ENCODE measurements around the gene FHAD1.
A peak's percentile ranks its signal among the peaks of the same experiment; 100 is the strongest.

Gene FHAD1

GRCh38 chr1:15249081-15249480 lies 2.1 kb downstream of the FHAD1 start:
- DNase-seq, result peak; percentile 56

- no peak for DNase-seq
Observed at GRCh38 chr1:15251857-15252835, 5.1 kb downstream of the FHAD1 start.

GRCh38 chr1:15254559-15254958 lies 7.5 kb downstream of the FHAD1 start:
- DNase-seq, result no peak

GRCh38 chr1:15255582-15256149 lies 8.6 kb downstream of the FHAD1 start:
- DNase-seq, result no peak

- DNase-seq, result no peak
Observed at GRCh38 chr1:15256584-15256983, 9.6 kb downstream of the FHAD1 start.

GRCh38 chr1:15257309-15257708 lies 10.3 kb downstream of the FHAD1 start:
- no peak for DNase-seq

- DNase-seq, result no peak
Observed at GRCh38 chr1:15258833-15259621, 12.0 kb downstream of the FHAD1 start.

- no peak for DNase-seq
Observed at GRCh38 chr1:15259622-15260007, 12.6 kb downstream of the FHAD1 start.

GRCh38 chr1:15260418-15261154 lies 13.6 kb downstream of the FHAD1 start:
- no peak for DNase-seq

GRCh38 chr1:15261155-15262002 lies 14.4 kb downstream of the FHAD1 start:
- peak; percentile 19 for DNase-seq

GRCh38 chr1:15262003-15262377 lies 15.0 kb downstream of the FHAD1 start:
- DNase-seq, result no peak

GRCh38 chr1:15262706-15263105 lies 15.7 kb downstream of the FHAD1 start:
- DNase-seq, result no peak

- DNase-seq, result no peak
Observed at GRCh38 chr1:15264769-15265168, 17.7 kb downstream of the FHAD1 start.

GRCh38 chr1:15271196-15271595 lies 24.2 kb downstream of the FHAD1 start:
- DNase-seq, result no peak

GRCh38 chr1:15272009-15272781 lies 25.2 kb downstream of the FHAD1 start:
- peak; percentile 29 for DNase-seq

- no peak for DNase-seq
Observed at GRCh38 chr1:15272782-15273127, 25.7 kb downstream of the FHAD1 start.

GRCh38 chr1:15273274-15273673 lies 26.3 kb downstream of the FHAD1 start:
- no peak for DNase-seq

GRCh38 chr1:15275921-15276683 lies 29.1 kb downstream of the FHAD1 start:
- no peak for DNase-seq

GRCh38 chr1:15276691-15277446 lies 29.8 kb downstream of the FHAD1 start:
- no peak for DNase-seq

GRCh38 chr1:15277447-15277838 lies 30.4 kb downstream of the FHAD1 start:
- no peak for DNase-seq
